ENCODE data around the gene BCORL1.

DNA sequence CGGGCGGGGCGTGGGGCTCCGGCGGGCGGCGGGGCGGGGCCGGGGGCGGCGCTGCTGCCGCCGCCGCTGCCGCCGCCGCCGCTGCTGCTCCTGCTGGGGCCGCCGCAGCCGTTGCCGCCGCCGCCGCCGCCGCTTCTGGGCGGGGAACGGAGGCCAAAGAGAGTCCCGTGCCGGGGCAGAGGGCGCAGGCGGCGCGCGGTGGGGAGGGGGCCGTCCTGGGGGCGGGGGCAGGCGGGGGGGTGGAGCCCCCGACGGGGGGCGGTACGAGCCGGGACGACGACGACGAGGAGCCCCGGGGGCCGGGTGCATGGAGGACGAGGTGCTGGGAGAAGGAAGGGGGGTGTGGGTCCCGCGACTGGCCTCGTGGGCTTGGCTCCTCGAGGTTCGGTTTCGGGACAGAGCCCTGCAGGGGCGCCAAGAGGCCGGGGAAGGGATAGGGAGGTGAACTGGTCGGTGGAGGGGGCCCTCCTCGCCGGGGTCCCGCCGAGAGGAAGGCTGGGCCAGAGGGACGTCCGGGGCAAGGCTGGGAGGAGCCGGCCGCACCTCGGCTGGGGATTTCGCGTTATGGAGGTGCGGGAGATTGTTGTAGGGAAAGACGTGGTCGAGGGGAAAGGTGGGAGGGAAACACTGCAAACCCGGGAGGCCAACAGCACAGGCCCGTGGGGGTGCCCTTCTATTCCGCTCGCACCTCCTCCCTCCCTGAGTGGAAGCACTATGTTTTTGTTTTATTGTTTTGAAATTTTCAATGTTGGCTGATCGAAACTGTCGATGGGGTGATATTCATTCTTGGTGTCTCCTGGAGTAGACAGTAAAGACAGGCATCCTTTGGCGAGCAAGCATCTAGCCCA is 1.9 kb downstream of the BCORL1 start:
- TF ChIP-seq POLR2A (IDR thresholded peaks at IDR 0.05) = no peak
- TF ChIP-seq, protein P1, sequence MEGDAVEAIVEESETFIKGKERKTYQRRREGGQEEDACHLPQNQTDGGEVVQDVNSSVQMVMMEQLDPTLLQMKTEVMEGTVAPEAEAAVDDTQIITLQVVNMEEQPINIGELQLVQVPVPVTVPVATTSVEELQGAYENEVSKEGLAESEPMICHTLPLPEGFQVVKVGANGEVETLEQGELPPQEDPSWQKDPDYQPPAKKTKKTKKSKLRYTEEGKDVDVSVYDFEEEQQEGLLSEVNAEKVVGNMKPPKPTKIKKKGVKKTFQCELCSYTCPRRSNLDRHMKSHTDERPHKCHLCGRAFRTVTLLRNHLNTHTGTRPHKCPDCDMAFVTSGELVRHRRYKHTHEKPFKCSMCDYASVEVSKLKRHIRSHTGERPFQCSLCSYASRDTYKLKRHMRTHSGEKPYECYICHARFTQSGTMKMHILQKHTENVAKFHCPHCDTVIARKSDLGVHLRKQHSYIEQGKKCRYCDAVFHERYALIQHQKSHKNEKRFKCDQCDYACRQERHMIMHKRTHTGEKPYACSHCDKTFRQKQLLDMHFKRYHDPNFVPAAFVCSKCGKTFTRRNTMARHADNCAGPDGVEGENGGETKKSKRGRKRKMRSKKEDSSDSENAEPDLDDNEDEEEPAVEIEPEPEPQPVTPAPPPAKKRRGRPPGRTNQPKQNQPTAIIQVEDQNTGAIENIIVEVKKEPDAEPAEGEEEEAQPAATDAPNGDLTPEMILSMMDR (IDR thresholded peaks at IDR 0.05) = no peak
